PC-3 (cell line): Measurements from ENCODE around the gene HOXC11.

ENCODE experiments used
- EZH2 ChIP-seq: fragments of 300-600 bp; sonication (generic); IDR thresholded peaks from one replicate; pipeline ENCODE4 v1.6.1; 2017; ENCODE audit warnings: antibody characterized with exemption, mild to moderate bottlenecking, low read length; ENCODE audit not compliant: unreplicated experiment
- TF ChIP-seq, protein P1 (sequence below): fragments of 300-600 bp; sonication (generic); conservative IDR thresholded peaks from 2 replicates; pipeline ENCODE4 v1.5.1; 2017; ENCODE audit warnings: antibody characterized with exemption, low read depth, mild to moderate bottlenecking, low read length

GRCh38 chr12:53982648-53983567 is 10.0 kb downstream of the HOXC11 start:
- no peak for TF ChIP-seq EZH2
- TF ChIP-seq, protein P1, sequence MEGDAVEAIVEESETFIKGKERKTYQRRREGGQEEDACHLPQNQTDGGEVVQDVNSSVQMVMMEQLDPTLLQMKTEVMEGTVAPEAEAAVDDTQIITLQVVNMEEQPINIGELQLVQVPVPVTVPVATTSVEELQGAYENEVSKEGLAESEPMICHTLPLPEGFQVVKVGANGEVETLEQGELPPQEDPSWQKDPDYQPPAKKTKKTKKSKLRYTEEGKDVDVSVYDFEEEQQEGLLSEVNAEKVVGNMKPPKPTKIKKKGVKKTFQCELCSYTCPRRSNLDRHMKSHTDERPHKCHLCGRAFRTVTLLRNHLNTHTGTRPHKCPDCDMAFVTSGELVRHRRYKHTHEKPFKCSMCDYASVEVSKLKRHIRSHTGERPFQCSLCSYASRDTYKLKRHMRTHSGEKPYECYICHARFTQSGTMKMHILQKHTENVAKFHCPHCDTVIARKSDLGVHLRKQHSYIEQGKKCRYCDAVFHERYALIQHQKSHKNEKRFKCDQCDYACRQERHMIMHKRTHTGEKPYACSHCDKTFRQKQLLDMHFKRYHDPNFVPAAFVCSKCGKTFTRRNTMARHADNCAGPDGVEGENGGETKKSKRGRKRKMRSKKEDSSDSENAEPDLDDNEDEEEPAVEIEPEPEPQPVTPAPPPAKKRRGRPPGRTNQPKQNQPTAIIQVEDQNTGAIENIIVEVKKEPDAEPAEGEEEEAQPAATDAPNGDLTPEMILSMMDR, result no peak
